Activated CD4-positive, alpha-beta T cell treated with anti-CD3 and anti-CD28 coated beads, Interleukin-2, amount 50 U/mL, for 24 hours (primary cell): ENCODE measurements around the gene ZNF709.
"Not testable (repeated sequence)": the region's sequence is repeated elsewhere in the genome, so short reads cannot be mapped to it uniquely, and the experiment has no call there.

Experiments
- DNase-seq, 2 donors: peaks; one replicate each; pipeline ENCODE4 v3.0.0-alpha.2; 2020; ENCODE audit warnings: low read depth in 1 of 2, low spot score in 1 of 2

The ZNF709 gene

DNA sequence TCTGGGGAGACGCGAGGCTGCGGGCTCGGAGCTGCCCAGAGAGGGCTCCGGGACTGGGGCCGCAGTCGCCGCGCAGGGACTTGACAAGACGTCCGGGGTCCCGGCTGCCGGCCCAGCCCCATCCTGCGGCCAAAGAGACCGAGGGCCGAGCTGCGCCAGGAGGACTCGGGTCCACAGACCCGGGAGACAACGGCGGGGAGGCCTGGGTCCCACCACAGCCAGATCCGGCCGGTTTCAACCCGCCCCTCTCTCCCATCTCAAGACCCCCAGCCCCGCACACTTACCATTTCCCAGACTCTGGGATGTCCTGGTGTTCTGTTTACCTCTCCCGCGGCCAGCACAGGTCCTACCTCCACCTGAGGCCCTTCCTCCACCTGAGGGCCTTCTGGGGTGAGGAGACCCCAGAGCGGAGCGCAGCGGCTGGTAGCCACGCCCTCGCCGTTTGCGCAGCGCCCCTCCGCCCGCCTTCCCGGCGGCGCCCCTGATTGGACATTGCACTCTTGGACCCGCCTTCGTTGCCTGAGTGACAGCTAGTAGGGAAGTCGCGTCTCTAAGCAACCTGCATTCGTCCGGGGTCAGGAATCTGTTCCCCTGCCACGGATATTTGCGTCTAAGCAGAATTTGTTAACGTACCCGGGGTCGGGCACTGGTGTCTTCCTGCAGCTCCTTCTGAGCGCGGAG lies at the start of gene ZNF709:
ZNF709 (minus strand) TSS at position 446 of the 681 bp plus-strand sequence; CDS start at position 287, 159 bp downstream.
- peak; percentile 74 to 87 for DNase-seq

DNA sequence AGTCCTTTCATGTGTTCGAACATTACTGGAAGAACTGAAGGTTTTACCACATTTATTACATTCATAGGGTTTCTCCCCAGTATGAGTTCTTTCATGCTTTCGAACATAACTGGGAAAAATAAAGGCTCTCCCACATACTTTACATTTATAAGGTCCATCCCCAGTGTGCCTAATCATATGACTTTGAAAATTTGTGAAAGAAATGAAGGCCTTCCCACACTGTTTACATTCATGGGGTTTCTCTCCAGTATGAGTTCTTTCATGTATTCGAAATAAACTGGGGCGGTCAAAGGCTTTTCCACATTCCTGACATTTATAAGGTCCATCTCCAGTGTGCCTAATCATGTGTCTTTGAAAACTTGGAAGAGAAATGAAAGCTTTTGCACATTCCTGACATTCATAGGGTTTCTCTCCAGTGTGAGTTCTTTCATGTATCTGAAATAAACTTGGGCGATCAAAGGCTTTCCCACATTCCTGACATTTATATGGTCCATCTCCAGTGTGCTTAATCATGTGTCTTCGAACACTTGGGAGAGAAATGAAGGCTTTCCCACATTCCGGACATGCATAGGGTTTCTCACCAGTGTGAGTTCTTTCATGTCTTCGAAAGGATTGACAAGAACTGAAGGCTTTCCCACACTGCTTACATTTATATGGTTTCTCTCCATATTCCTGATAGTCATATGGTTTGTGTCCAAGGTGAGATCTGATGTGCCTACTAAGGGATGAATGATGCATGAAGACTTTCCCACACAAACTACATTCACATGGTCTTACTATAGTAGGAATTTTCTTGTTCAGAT lies 42.6 kb upstream of the ZNF709 start:
- no peak for DNase-seq

DNA sequence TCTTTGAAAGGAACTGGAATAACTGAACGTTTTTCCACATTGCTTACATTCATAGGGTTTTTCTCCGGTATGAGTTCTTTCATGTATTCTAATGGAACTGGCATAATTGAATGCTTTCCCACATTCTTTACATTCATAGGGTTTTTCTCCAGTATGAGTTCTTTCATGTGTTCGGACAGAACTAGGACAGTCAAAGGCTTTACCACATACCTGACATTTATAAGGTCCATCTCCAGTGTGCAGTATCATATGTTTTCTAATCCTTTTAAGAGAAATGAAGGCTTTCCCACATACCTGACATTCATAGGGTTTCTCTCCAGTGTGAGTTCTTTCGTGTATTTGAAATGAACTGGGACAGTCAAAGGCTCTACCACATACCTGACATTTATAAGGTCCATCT lies 41.9 kb upstream of the ZNF709 start:
- no peak for DNase-seq

DNA sequence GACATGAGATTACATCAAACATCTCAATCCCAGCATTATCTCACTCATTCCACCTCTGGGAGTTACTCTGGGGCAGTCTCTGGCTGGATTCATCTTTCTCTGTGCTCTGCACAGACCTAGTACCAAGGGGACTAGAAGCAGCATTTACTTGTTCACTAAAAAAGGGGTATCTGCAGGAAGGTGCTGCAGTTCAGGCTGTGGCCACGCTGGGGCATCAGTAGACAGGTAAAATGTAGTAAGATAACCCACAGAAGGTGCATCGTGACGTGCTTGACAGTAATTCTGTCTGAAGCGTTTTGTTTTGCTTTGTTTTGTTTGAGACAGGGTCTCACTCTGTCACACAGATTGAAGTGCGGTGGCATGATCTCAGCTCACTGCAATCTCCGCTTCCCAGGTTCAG lies 37.4 kb upstream of the ZNF709 start:
- no peak for DNase-seq

DNA sequence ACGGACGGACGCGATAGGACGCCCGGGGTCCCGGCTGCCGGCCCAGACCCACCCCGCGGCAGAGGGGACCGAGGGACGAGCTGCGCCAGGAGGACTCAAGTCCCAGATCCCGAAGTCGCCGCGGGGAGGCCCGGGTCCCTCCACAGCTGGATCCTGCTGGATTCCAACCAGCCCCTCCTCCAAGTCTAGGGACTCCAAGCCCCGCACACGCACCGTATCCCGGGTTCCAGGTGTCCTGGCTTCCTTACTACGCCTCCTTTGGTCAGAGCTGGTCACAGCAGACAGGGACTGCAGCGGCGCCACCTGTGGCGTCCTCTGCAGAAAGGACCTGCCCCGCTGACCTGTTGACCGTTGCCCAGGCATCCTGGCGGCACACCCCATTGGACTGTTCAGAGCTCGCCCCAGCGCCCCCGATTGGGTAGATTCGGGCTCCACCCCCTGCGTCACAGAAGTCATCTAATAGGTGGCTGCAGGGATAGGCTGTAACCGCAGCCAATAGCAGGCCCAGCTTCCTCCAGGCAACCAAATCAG lies 29.0 kb upstream of the ZNF709 start:
- no peak for DNase-seq

DNA sequence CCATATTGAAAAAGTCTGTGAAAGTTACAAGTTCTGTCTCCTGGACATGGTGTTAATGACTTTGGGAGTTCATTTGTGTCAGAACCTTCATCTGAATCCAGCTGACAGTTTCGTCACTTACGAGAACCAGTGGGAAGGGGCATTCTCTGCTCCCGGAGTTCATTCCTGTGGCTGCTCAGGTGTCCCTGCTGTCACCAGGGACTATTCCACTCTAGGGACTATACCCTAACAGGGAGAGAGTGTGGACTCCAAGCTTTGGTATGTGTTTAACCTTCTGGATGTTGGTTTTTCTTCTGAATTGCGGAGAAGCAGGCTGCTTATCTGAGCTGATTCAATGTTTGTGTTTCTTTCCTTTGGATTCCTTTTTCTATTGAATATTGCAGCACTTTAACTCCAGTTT lies 12.4 kb upstream of the ZNF709 start:
- DNase-seq, result no peak

DNA sequence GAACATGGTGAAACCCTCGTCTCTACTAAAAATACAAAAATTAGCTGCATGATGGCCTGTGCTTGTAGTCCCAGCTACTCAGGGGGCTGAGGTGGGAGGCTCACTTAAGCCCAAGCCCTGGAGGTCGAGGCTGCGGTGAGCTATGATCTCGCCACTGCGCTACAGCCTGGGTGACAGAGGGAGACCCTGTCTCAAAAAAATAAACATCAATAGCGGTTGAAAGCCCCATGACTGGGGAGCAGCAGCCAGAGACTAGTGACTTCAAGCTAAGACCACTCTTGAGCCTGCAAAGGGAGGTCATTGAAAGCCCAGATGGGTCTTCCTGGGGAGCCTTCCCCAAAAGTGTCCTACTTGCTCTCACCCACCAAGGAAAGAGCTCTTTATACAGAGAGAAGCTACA lies 11.9 kb upstream of the ZNF709 start:
- DNase-seq, result no peak

DNA sequence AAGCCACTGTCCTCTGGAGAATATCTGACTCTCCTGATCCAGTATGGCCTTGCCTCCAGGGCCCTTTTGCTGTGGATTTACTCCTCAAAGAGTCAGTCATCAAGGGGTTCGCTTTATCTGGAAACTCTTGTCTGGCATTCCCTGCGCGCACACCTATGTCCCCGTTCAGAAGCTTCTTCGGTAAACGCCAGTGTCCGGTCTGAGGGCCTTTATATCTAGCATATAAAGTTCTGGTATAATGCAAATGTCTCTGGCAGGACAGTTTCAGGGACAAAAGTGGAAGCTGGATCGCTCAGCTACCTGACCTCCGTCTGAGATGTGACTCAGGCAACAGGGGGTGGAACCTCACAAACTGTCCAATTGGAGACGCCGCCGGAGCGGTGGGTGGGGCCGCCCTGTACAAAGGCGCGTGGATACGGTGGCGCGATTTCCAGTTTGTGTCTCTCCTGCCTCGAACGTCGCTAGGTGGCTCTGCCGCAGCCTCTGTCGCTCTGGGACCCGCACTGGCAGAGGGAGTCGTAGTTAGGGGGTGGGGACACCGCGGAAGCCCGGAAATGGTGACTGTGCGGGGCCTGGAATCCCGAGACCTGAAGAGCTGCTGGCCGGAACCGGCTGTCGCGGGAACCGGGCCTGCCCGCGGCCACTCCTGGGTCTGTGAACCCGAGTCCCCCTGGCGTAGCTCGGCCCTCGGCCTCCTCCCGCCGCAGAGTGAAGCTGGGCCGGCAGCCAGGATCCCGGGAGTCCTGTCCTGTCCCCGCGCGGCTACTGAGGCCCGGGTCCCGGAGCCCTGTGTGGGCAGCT lies 10.6 kb upstream of the ZNF709 start:
- DNase-seq, result peak; percentile 87 to 92

DNA sequence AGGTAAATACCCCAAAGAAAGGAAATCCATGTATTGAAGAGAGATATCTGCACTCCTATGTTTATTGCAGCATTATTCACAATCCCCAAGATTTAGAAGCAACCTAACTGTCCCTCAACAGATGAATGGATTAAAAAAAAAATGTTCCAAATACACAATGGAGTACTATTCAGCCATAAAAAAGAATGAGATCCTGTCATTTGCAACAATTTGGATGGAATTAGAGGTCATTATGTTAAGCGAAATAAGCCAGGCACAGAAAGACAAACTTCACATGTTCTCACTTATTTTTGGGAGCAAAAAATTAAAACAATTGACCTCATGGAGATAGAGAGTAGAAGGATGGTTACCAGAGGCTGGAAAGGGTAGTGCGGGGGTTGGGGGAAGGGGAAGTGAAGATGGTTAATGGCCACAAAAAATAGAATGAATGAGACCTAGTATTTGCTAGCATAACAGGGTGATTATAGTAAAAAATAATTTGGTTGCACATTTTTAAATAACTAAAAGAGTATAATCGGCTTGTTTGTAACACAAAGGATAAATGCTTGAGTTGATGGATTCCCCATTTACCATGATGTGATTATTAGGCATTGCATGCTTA lies 9.7 kb upstream of the ZNF709 start:
- no peak for DNase-seq

DNA sequence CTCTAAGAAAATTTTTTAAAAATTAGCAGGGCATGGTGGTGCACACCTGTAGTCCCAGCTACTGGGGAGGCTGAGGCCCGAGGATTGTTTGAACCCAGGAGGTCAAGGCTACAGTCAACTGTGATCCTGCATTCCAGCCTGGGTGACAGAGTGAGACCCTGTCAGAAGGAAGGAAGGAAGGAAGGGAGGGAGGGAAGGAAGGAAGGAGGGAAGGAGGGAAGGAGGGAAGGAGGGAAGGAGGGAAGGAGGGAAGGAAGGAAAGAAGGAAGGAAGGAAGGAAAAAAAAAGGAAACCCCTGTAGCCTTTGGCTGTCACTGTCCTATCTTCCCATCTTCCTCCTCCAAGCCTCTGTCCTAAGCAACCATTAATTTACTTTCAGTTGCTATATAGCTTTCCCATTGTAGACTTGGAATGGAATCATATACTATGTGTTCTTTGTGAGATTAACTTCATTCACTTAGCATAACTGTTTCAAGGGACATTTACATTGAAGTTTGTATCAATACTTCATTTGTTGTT lies 1.7 kb upstream of the ZNF709 start:
- not testable (repeated sequence) for DNase-seq

DNA sequence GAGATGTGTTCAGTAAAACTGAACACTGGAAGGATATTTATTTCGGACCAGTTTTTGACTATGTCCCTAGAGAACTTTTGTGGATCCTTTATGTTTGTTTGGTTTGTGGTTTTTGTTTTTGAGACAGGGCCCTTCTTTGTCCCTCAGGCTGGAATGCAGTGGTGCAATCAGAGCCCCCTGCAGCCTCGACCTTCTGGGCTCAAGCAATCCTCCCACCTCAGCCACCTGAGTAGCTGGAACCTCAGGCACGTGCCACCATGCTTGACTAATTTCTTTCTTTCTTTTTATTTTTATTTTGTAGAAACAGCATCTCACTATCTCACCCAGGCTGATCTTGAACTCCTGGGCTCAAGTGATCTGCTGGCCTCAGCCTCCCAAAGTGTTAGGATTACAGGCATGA lies 955 bp upstream of the ZNF709 start:
- no peak for DNase-seq

DNA sequence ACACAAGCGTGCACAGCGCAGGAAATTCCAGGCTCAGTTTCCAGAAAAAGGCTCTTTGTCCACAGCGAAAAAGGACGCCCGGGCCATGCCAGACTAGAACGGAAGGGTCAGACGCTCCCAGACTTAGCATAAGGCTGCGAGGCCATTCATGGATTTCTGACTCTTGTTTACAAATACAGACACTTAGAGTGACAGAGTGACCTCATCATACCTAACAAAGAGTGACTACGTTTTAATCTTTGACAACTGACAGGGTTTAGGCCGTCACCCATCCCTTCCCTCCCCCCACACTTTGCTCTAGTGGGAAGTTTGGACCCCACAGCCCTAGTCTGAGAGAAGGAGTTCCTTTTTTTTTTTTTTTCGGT lies 418 bp upstream of the ZNF709 start:
- no peak for DNase-seq

DNA sequence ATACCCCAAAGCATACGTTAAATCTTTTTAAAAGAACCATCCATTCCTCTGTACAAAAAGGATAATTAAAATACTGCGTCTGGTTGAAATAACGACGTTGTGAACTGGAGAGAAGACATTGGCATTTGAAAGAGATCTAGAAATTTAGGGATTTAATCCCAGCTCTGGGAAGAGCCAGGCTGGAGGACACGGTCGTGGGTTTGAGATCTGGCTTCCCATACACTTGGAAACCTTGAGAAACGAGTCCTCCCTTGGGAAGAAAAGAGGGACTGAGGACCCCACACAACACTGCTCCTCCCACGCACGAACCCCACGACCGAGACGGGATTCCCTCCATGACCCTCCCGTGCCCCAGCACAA lies 625 bp downstream of the ZNF709 start:
- DNase-seq, result no peak

DNA sequence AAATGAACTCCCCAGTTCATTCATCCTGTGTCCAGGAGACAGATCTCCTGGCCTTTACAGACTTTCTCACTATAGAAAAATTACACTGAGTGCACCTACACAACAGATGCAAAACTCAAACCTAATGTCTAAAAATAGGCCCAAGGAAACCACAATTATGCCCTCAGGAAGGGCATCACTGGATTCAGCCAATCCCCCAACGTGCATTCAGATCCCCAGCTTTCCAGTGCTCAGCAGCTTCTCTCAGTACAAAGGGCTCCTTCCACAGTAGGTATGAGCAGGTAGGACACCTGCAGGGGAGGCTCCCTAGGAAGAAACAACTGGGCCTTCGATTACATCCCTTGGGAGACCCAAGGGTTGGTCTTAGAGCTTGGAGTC lies 2.1 kb downstream of the ZNF709 start:
- no peak for DNase-seq

DNA sequence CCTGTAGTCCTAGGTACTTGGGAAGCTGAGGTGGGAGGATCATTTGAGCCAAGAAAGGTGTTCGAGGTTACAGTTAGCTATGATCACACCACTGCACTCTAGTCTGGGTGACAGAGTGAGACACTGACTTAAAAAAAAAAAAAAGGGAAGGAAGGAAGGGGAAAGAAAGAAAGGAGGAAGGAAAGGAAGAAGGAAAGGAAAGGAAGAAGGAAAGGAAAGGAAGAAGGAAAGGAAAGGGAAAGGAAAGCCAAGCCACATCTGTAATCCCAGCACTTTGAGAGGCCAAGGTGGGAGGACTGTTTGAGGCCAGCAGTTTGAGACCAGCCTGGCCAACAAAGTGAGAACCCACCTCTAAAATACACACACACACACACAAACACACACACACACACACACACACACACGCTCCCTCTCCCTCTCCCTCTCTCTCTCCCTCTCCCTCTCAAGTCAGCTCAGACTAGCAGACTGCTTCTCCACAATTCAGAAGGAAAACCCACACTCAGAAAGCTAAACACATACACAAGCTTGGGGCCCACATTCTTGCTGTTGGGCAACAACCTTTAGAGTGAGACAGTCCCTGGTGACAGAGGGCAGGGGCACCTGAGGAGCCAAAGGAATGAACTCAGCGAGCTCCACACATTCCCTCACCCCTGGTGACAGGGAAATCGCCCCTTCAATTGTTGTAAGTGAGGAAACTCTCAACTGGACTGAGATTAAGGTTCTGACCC lies 2.7 kb downstream of the ZNF709 start:
- no peak for DNase-seq

DNA sequence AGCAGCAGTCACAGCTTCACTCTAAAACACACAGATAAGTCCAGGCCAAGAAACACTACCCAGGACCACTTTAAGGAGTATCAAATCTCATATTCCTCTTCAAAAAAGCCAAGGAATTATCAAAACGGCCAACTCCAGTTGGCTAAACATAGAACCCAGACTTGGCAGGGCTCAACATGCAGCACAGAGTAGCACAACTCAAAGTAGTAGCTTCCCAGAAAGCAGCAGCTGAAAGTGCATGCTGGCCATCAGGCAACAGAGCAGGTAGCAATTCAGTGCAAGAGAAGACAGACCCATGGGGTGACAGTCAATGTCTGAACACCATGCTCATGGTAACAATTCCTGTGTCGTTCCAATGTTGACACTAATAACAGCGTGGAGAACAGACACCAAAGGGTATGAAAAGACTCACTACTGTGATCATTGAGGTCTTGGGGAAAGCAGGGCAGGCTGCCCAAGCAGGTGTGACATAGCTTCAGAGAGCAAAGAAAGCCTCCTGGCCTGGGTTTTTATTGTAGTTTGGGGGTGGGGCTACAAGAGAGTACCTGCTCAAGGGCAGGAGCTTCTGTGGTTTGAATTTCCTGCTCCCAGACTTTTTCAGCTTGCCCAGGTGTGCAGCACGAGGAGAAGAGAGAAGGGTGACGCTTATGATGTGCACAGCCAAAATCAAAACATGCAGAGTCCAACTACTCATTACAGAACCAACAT lies 6.2 kb downstream of the ZNF709 start:
- no peak for DNase-seq

DNA sequence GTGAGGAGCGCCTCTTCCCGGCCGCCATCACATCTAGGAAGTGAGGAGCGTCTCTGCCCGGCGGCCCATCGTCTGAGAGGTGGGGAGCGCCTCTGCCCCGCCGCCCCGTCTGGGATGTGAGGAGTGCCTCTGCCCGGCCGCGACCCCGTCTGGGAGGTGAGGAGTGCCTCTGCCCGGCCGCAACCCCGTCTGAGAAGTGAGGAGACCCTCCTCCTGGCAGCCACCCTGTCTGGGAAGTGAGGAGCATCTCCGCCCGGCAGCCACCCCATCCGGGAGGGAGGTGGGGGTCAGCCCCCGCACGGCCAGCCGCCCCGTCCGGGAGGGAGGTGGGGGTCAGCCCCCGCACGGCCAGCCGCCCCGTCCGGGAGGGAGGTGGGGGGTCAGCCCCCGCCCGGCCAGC lies 17.0 kb downstream of the ZNF709 start:
- DNase-seq, result not testable (repeated sequence)

DNA sequence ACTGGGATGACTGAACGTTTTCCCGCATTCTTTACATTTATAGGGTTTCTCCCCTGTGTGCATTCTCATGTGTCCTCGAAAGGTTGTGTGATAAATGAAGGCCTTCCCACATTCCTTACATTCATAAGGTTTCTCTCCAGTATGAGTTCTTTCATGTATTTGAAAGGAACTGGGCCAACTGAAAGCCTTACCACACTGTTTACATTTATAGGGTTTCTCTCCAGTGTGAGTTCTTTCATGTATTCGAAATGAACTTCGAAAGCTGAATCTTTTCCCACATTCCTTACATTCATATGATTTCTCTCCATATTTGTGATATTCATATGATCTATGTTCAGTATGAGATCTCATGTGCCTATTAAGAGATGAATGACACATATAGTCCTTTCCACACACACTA lies 19.4 kb downstream of the ZNF709 start:
- DNase-seq, result no peak

DNA sequence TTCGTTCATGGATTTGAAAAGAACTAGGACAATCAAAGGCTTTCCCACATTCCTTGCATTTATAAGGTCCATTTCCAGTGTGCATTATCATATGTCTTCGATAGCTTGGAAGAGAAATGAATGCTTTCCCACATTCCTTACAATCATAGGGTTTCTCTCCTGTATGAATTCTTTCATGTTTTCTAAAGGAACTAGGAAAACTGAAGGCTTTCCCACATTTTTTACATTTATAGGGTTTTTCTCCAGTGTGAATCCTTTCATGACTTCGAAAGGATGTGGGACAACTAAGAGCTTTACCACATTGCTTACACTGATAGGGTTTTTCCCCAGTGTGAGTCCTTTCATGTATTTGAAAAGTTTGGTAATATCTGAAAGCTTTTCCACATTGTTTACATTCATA lies 19.8 kb downstream of the ZNF709 start:
- DNase-seq, result no peak

DNA sequence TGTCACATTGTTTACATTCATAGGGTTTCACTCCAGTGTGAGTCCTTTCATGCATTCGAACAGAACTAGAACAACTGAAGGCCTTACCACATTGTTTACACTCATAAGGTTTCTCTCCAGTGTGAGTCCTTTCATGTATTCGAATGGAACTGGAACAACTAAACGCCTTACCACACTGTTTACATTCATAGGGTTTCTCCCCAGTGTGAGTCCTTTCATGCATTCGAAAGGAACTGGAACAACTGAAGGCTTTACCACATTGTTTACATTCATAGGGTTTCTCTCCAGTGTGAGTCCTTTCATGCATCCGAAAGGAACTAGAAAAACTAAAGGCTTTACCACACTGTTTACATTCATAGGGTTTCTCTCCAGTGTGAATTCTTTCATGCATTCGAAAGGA lies 20.5 kb downstream of the ZNF709 start:
- DNase-seq, result not testable (repeated sequence)
